Rectal smooth muscle tissue (tissue), 1 donor: ENCODE results near the gene LPAR2.

Source experiments
- H3K27ac ChIP-seq: one replicate; pipeline ENCODE4 v1.7.0; 2013; ENCODE audit warnings: low read depth, low read length, inconsistent platforms
- H3K27me3 ChIP-seq: one replicate; pipeline ENCODE4 v1.7.0; 2013; ENCODE audit warnings: low read length; ENCODE audit not compliant: control insufficient read depth, insufficient read depth
- H3K36me3 ChIP-seq: one replicate; pipeline ENCODE4 v1.7.0; 2013; ENCODE audit warnings: low read length; ENCODE audit not compliant: control insufficient read depth, insufficient read depth
- H3K4me1 ChIP-seq: one replicate; pipeline ENCODE4 v1.7.0; 2013; ENCODE audit warnings: low read length; ENCODE audit not compliant: control insufficient read depth, insufficient read depth
- H3K4me3 ChIP-seq: one replicate; pipeline ENCODE4 v1.7.0; 2013; ENCODE audit warnings: low read length
- H3K9ac ChIP-seq: one replicate; pipeline ENCODE4 v1.7.0; 2013; ENCODE audit warnings: low read length

The LPAR2 gene

GRCh38 chr19:19597809-19598306, 30.2 kb downstream of the LPAR2 start:
- H3K4me1 ChIP-seq, result no peaks in the 10 kb centered on the region
- no peak overlapping the region for H3K4me3 ChIP-seq
- no peaks in the 10 kb centered on the region for H3K27me3 ChIP-seq
- no peak overlapping the region for H3K27ac ChIP-seq
- H3K36me3 ChIP-seq, result no peaks in the 10 kb centered on the region
- no peak overlapping the region for H3K9ac ChIP-seq

- Histone ChIP-seq H3K36me3 (no peaks in the 10 kb centered on the region), H3K27ac (no peak overlapping the region), H3K4me1 (peaks cover 7% of the 10 kb centered on the region), H3K4me3 (no peak overlapping the region), H3K27me3 (no peaks in the 10 kb centered on the region), H3K9ac (no peak overlapping the region)
These were observed 32.8 kb downstream of the LPAR2 start for GRCh38 chr19:19595171-19595701.

- no peak overlapping the region for H3K27ac ChIP-seq
- no peak overlapping the region for H3K9ac ChIP-seq
- no peaks in the 10 kb centered on the region for H3K36me3 ChIP-seq
- peaks cover 7% of the 10 kb centered on the region for H3K4me1 ChIP-seq
- no peak overlapping the region for H3K4me3 ChIP-seq
- no peaks in the 10 kb centered on the region for H3K27me3 ChIP-seq
These were observed 33.6 kb downstream of the LPAR2 start for GRCh38 chr19:19594381-19594780.

DNA sequence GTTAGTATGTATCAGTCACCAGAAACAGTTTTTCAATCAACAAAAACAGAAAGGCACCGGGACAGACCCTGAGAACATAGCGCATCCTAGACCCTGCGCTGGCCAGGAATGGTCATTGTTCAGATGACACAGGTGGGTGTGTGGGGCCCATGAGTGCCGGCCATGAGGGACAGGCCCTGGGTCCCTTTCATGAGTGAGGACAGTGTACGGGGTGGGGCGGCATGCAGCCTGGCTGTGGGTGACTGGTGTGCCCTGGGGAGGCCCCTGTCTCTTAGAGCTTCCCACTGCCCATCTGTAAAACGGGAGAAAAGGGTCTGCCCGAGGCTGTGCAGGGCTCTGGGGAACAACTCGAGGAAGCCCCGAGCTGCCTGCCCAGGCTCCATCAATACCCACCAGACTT, 35.3 kb downstream of the LPAR2 start:
- Histone ChIP-seq H3K9ac (no peak overlapping the region), H3K4me3 (no peak overlapping the region), H3K36me3 (no peaks in the 10 kb centered on the region), H3K27ac (no peak overlapping the region), H3K27me3 (no peaks in the 10 kb centered on the region), H3K4me1 (peaks cover 7% of the 10 kb centered on the region)

DNA sequence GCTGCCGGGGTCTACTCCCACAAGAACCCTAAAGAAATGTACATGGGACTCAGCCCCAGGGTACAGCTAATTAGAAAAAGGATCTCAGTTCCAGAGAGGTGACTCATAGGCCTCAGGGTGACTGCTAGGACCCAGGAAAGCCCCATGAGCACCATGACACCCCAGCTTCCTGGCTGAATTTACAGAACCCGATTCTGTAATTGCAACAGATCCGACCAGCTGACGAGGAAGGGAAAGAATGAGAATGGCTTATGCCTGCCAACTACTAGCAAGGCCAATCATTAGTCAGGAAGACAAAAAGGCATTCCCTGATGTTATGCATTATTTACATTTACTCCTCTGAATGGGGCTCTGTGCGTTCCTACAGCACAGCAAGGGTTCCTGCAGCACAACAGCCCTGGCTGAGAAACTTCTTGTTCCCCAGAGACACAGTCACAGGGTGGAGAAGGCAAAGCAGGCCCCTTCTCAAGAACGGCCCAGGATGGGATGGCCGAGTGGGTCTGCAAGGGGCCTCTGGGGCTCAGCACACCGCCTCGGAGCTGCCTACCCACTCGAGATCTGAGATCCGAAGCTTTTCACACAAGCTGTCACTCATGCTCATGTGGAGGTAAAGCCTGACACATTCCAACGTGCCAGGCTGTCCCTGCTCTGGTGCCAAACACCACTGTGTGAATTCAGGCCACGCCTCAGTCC, 36.7 kb downstream of the LPAR2 start:
- Histone ChIP-seq H3K4me3 (peak overlapping the region; percentile 44), H3K9ac (no peak overlapping the region), H3K27ac (peak overlapping the region; percentile 40), H3K27me3 (no peaks in the 10 kb centered on the region), H3K36me3 (no peaks in the 10 kb centered on the region), H3K4me1 (peaks cover 7% of the 10 kb centered on the region)

DNA sequence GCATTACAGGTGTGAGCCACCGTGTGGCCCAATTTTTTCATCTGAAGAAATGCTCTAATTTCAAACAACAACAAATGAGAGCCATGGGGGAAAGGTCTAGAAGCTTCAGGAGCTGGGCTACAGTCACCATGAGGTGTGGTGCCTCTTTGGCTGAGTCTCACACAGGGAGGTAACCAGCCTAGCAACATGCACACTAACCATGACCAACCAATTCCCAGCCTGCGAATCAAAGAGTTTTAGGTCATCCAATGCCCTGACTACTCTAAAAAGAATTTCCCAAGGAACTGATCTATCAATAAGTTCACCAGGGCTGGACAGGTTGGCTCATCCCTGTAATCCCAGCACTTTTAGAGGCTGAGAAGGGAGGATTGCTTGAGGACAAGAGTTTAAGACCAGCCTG, 39.5 kb downstream of the LPAR2 start:
- Histone ChIP-seq H3K4me3 (no peak overlapping the region), H3K9ac (no peak overlapping the region), H3K4me1 (peaks cover 7% of the 10 kb centered on the region), H3K27me3 (no peaks in the 10 kb centered on the region), H3K27ac (no peak overlapping the region), H3K36me3 (no peaks in the 10 kb centered on the region)

GRCh38 chr19:19587771-19588170, 40.2 kb downstream of the LPAR2 start:
- Histone ChIP-seq H3K27ac (no peak overlapping the region), H3K4me3 (no peak overlapping the region), H3K9ac (no peak overlapping the region)

GRCh38 chr19:19584356-19584755, 43.7 kb downstream of the LPAR2 start:
- no peaks in the 10 kb centered on the region for H3K4me1 ChIP-seq
- no peak overlapping the region for H3K4me3 ChIP-seq
- no peak overlapping the region for H3K9ac ChIP-seq
- no peaks in the 10 kb centered on the region for H3K27me3 ChIP-seq
- no peaks in the 10 kb centered on the region for H3K36me3 ChIP-seq
- H3K27ac ChIP-seq, result no peak overlapping the region

More at GRCh38 chr19:19587771-19588170, 40.2 kb downstream of the LPAR2 start:
- Histone ChIP-seq H3K27me3 (no peaks in the 10 kb centered on the region), H3K4me1 (peaks cover 7% of the 10 kb centered on the region), H3K36me3 (no peaks in the 10 kb centered on the region)

DNA sequence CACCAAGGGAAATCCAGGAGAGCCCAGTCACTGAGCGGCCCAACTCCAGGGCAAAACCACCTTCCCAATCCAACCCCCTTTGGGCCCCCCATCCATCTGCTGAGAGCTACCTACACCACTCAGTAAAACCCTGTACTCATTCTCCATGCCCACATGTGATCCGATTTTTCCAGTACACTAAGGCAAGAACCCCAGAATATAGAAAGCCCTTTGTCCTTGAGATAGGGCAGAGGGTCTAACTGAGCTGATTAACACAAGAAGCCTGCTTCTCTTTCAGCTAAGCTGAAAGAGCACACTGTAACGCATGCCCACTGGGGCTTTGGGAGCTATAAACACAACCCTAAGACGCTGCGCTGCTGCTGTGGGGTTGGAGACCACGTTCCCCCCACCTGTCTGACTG, 45.5 kb downstream of the LPAR2 start:
- Histone ChIP-seq H3K4me3 (no peak overlapping the region), H3K9ac (no peak overlapping the region), H3K4me1 (no peaks in the 10 kb centered on the region), H3K36me3 (no peaks in the 10 kb centered on the region), H3K27me3 (no peaks in the 10 kb centered on the region), H3K27ac (no peak overlapping the region)

DNA sequence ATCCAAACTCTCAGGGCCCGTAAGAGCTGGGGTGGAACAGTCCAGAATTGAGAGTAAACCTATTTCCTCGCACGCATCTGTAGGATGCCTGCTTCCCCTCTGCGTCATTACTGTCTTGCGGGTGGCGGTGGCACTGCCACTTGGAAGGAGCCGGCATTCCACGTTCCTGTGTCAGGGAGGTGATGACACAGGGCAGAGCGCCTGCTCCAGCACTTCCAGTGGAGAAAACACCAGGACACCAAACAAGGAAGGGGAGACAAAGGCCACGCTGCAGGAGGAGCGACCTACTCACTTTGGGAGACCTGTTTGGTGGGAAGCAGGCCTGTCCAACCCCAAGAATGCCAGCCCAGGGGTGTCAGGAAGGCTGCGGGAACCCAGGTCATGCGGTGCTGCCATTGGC, 46.6 kb downstream of the LPAR2 start:
- no peaks in the 10 kb centered on the region for H3K4me1 ChIP-seq
- no peaks in the 10 kb centered on the region for H3K27me3 ChIP-seq
- H3K36me3 ChIP-seq, result no peaks in the 10 kb centered on the region

GRCh38 chr19:19580418-19580817, 47.6 kb downstream of the LPAR2 start:
- no peak overlapping the region for H3K27ac ChIP-seq
- no peaks in the 10 kb centered on the region for H3K4me1 ChIP-seq
- H3K4me3 ChIP-seq, result no peak overlapping the region
- no peak overlapping the region for H3K9ac ChIP-seq
- H3K27me3 ChIP-seq, result no peaks in the 10 kb centered on the region
- no peaks in the 10 kb centered on the region for H3K36me3 ChIP-seq

More for the DNA sequence above, 46.6 kb downstream of the LPAR2 start:
- H3K27ac ChIP-seq, result no peak overlapping the region
- H3K9ac ChIP-seq, result no peak overlapping the region
- no peak overlapping the region for H3K4me3 ChIP-seq

DNA sequence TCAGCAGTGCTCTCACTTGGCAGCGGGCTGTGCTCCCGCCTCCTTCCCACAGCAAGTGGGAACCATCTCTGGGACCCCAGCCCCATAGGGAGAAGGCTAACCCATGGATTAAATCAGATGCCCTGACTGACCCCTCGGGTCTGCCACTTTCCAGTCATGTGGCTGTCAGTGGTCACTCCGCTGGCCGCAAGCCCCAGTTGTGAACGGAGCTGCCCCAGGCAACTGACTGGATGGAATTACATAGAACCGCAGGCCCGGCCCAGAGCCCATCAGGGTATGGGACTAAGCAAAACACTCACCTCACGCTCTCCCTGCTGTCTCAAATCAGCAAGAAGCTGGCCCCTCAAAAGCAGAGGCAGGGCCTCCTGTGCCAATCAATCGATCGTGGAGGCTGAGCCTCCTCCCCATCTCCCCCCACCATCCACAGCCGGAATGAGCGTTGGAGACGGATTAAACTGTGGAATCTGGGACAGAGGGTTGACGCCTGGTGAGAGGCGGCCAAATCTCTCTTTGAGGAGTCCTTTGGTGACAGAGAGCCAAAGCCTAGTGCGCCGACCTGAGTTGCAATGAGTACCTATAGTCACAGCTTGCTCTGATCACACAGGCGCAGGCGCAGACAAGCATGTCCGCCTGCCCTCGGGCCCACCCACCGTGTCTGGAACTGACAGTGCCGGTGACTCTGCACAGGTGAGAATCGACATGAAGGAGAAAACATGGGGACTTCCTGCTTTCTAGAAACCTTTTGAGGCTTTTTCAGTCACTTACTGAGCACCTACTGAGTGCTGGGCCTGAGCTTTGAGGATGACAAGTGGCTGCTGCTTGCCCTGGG, 48.3 kb downstream of the LPAR2 start:
- Histone ChIP-seq H3K9ac (no peak overlapping the region), H3K27ac (no peak overlapping the region), H3K36me3 (no peaks in the 10 kb centered on the region), H3K4me3 (no peak overlapping the region), H3K27me3 (no peaks in the 10 kb centered on the region), H3K4me1 (no peaks in the 10 kb centered on the region)
